MV-4-11 (cell line): ENCODE measurements around the gene FAM83F.
"Not testable (repeated sequence)": the region's sequence is repeated elsewhere in the genome, so short reads cannot be mapped to it uniquely, and the experiment has no call there.

Experiments
- DNase-seq: peaks from one replicate; lab custom pipeline; 2025; lab: John Stamatoyannopoulos, UW

FAM83F gene

GRCh38 chr22:40015358-40015976 is 20.7 kb downstream of the FAM83F start:
- DNase-seq, result no peak

GRCh38 chr22:40018051-40018450 is 23.3 kb downstream of the FAM83F start:
- no peak for DNase-seq

GRCh38 chr22:40019100-40019499 is 24.3 kb downstream of the FAM83F start:
- DNase-seq, result no peak

DNA sequence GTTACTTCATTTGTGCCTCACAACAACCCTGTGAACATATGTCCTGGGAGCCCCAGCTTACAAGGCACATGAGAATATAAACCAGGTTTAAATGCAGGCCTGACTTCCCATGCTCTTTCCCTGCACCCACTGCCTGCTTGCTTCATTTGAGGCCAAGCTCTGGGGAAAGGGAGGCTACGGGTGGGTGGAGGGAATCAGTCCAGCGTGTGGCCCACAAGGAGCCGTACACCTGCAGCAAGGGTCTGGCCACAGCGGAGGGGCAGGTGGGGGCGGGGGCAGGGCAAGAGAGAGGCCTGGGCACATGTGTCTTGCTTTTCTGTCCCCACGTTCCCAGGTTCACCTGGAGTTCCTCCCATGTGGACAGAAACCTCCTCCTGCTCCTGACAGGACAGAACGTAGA is 26.2 kb downstream of the FAM83F start:
- DNase-seq, result no peak

- DNase-seq, result no peak
Measured at GRCh38 chr22:40021401-40022000, 26.7 kb downstream of the FAM83F start.

- no peak for DNase-seq
Measured at GRCh38 chr22:40022536-40023240, 27.9 kb downstream of the FAM83F start.

GRCh38 chr22:40023341-40023841 is 28.6 kb downstream of the FAM83F start:
- DNase-seq, result no peak

DNA sequence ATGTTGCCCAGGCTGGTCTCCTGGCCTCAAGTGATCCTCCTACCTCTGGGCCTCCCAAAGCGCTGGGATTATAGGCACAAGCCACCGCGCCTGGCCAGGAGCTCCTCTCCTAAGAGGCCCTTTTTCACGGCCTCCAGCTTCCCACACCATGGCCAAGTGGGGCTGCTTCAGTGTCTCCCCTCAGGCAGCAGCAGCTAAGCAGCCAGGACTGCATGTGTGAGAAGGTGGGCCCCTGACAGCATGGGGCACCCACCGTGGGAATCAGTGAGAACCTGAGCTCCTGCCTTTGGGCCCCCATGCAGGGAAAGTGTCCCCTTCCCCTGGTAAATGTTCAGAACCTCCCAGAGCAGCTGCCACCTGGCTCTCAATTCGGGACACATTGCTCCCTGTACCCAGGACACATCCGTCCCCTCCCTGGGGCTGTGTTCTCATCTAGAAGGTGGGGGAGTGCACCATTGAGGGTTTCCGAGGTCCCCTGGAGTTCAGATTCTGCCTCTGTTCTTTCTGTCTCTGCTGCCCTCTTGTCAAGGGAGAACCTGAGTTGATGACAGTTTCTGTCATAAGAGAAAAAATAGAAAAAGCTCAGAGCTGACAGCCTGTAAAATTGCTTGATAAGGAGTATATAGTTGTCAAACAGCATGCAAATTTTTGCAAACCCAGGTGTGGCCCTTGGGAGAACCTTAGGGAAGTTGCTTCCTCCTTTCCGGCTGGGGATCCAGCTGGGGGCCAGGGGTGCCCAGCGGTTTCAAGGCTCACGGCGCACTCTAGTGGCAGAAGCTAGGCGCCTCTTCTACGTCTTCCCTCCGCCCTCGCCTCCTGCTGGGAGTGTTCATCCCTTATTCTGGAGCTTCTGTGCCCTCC is 29.7 kb downstream of the FAM83F start:
- DNase-seq, result peak; percentile 64

DNA sequence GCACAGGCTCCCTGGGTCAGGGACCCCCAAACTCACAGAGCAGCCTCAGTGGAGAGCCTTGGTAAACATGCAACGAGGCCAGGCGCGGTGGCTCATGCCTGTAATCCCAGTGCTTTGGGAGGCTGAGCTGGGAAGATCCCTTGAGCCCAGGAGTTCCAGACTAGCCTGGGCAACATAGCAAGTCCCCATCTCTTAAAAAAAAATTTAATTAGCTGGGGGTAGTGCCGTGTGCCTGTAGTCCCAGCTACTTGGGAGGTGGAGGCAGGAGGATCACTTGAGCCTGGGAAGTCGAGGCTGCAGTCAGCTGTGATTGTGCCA is 30.3 kb downstream of the FAM83F start:
- not testable (repeated sequence) for DNase-seq

DNA sequence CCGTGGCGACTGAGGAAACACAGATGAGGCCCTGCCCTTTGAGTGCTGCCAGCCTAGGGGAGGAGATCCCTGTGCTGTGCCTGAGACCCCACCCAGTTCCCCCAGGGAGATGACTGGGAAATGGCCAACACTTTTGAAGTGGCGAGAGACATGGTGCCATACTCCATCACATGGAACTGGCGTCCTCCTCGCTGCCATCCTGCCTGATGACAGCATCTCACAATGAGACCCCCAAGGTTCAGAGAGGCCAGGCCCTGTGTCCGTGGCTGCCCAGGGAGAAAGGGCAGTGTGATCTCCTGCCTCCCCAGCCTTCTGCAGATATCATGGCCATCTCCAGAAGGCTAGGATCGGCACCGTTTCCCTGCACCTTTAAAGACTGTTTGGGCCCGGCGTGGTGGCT is 31.1 kb downstream of the FAM83F start:
- DNase-seq, result no peak

DNA sequence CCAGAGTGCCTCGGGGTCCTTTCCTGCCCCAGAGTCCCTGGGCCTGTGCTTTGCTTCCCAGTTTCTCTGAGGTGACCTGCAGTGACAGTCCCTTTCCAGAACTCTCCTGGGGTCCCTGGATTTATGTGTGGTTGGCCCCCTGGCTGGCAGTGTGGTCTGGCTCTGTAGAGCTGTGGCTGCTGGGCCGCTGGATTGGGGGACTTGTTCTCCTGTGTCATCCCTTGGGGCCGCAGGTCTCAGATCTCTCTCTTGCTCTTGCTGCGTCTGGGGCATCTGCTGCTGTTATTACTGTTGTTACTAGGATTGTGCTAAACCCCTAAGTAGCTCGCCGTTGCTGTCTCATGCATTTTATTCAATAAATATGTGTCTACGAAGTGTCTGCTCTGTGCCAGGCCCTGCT is 31.9 kb downstream of the FAM83F start:
- no peak for DNase-seq

DNA sequence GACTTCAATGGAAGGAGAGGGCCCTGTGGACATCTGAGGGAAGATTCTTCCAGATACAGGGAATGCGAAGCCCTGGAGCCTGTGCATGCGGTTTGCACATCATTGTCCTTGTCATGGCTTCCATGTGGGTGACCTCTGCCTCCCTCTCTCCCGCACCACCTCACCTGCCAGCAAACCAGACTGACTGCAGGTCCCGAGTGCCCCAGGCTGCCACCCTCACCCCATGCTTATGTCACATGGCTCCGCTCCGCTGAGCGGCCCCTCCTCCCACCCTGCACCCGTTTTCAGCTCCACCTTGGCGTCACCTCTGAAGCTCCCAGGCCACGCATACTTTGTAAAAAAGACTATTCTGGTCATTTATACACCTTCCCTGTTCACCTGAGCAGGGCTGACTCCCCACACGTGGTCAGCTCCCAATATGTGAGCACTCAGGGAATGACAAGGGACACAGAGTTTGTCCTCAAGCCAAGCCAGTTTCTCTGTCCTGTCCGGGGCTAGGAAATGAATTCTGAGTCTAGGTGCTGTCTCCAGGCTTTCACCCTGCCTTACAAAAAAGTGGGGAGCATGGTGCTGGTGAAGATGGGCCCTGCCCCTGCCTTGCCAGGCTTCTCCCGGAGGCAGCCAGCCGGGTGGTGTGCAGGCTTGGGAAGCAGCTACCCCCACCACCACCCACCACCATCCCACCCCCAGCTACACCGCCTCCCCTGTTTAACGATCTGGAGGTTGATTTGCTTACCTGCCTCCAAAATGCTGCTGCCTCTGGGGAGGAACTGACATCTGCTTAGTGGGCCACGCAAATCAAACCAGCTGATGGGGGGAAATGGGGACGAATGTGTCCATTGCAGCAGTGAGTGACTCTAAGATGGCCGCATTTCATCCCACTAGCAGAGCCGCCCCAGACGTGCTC is 32.7 kb downstream of the FAM83F start:
- DNase-seq, result no peak

DNA sequence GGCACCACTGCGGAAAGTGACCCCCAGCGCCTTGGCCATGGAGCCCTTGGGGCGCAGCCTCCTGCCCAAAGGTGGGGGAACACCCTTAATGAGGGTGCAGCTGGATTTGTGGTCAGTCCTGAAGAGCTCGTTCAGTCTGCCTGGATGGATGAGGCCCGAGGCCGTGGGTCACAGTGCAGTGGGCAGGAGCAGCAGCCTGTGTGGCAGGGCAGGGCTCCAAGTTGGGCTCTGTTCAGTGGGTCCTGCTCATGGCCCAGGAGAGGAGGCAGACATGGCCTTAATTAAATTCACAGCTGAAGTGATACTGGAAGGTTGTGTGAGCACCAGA is 33.3 kb downstream of the FAM83F start:
- DNase-seq, result no peak

- DNase-seq, result no peak
Measured at GRCh38 chr22:40029189-40029890, 34.6 kb downstream of the FAM83F start.

DNA sequence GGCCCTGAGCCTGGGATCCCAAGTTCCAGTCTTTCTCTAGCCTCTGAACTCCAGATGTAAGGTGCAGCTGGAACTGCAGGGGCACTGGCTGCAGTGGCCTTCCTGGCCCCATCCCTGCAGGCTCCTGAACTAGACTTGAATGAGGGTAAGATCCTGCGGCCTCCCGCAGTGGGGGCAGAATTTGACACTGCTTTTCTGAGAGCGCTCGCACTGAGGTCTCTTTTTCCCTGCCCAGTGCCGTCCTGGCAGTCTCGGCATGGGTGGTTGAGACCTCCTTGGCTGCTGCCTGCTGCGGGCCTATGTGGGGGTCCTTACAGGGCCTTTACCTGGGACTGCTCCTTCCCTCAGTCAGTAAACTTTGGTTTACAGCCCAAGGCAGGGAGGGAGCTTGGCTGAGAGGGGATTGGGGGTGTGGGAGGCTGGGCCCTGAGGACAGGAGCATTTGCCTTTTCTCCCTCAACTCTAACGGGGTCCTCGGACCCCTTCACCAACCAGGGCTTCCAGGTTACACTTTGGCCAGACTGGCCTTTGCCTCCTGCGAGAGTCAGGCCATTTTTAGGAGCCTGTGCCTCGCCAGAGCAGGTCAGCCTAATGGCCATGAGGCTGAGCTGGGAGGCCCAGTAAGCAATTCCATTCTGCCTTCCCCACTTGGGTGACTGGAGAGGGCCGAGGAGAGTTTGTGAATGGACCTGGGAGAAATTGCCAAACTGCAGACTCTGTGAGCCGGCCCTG is 35.4 kb downstream of the FAM83F start:
- DNase-seq, result no peak

DNA sequence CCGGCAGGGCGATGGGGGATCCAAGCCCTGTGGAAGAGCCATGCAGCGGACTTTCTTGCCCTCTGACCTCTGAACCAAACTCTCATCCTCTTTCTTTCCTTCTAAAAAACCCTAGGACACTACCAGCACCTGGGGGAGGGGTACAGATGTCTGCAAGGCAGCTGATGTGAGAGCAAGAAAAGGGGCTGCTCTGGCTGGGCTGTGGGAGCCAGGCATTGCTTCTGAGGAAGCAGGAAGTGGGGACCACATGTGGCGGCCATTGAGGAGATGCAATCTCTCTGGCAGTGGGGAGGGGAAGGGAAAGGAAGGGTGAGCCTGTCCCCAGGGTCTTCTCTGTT is 36.0 kb downstream of the FAM83F start:
- no peak for DNase-seq

- DNase-seq, result no peak
Measured at GRCh38 chr22:40031766-40032470, 37.2 kb downstream of the FAM83F start.

- no peak for DNase-seq
Measured at GRCh38 chr22:40033586-40034380, 39.0 kb downstream of the FAM83F start.

DNA sequence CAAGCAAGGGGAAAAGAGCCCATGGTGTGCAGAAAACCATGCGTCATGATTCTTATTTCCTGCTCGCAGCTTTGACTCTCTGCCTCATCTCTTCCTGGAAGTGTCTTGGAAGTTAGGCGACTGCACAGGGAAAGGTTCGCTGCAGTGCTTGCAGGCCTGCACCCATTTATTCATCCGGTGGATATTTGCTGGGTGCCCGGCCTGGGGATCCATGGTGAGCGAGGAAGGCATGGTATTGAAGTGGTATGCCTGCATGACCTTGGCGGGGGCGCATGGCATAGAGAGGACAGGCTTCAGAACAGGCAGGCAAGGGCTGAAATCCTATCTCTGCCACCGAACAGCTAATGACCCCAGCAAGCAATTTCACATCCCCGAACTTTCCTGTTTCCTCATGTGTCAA is 40.6 kb downstream of the FAM83F start:
- no peak for DNase-seq
